Trophoblast cell (in vitro differentiated cells and primary cell): ENCODE results near the gene ATP2C2.

Experiments used
- DNase-seq, 2 donors: peaks; one replicate each; pipeline ENCODE4 v3.0.0-alpha.2; 2016
- H2AFZ ChIP-seq: 2 replicates; pipeline ENCODE4 v1.6.1; 2013; ENCODE audit warnings: low read length, moderate library complexity, mild to moderate bottlenecking; ENCODE audit not compliant: insufficient read depth, poor library complexity
- H2AK5ac ChIP-seq: 2 replicates; pipeline ENCODE4 v1.6.1; 2013; ENCODE audit warnings: mild to moderate bottlenecking, low read length
- H2BK120ac ChIP-seq: 2 replicates; pipeline ENCODE4 v1.6.1; 2013; ENCODE audit warnings: low read length, mild to moderate bottlenecking, moderate library complexity; ENCODE audit not compliant: insufficient read depth, poor library complexity
- H2BK12ac ChIP-seq: 2 replicates; pipeline ENCODE4 v1.6.1; 2013; ENCODE audit warnings: mild to moderate bottlenecking, low read length, moderate library complexity
- H2BK5ac ChIP-seq: 2 replicates; pipeline ENCODE4 v1.6.1; 2013; ENCODE audit warnings: low read length, low read depth, moderate library complexity, mild to moderate bottlenecking; ENCODE audit not compliant: poor library complexity
- H3K14ac ChIP-seq: 2 replicates; pipeline ENCODE4 v1.6.1; 2013; ENCODE audit warnings: mild to moderate bottlenecking, low read length
- H3K18ac ChIP-seq: 2 replicates; pipeline ENCODE4 v1.6.1; 2013; ENCODE audit warnings: mild to moderate bottlenecking, low read length
- H3K23ac ChIP-seq: 2 replicates; pipeline ENCODE4 v1.6.1; 2013; ENCODE audit warnings: low read length
- H3K27ac ChIP-seq: 2 replicates; pipeline ENCODE4 v1.5.1; 2013; ENCODE audit warnings: low read depth, mild to moderate bottlenecking, inconsistent platforms, low read length, moderate library complexity
- H3K27me3 ChIP-seq: 2 replicates; pipeline ENCODE4 v1.6.1; 2013; ENCODE audit warnings: inconsistent platforms, mild to moderate bottlenecking, low read length, moderate library complexity; ENCODE audit not compliant: insufficient read depth
- H3K36me3 ChIP-seq, 2 experiments: 1 replicate in 1 of 2; 2 replicates in 1 of 2; pipeline ENCODE4 v1.6.1; 2013; ENCODE audit warnings: low read length in 2 of 2, mild to moderate bottlenecking in 2 of 2, moderate library complexity in 1 of 2; ENCODE audit not compliant: insufficient read depth in 2 of 2, control insufficient read depth in 1 of 2
- H3K4ac ChIP-seq: 2 replicates; pipeline ENCODE4 v1.6.1; 2013; ENCODE audit warnings: low read depth, mild to moderate bottlenecking, low read length, moderate library complexity
- H3K4me1 ChIP-seq, 2 experiments: 1 replicate in 1 of 2; 2 replicates in 1 of 2; pipeline ENCODE4 v1.6.1; 2013; ENCODE audit warnings: low read length in 2 of 2, mild to moderate bottlenecking in 2 of 2, moderate library complexity in 1 of 2; ENCODE audit not compliant: insufficient read depth in 2 of 2, control insufficient read depth in 1 of 2
- H3K4me2 ChIP-seq: 2 replicates; pipeline ENCODE4 v1.6.1; 2013; ENCODE audit warnings: inconsistent platforms, mild to moderate bottlenecking, low read length, moderate library complexity
- H3K4me3 ChIP-seq: 2 replicates; pipeline ENCODE4 v1.5.1; 2013; ENCODE audit warnings: mild to moderate bottlenecking, low read depth, low read length, inconsistent platforms
- H3K79me1 ChIP-seq: one replicate; pipeline ENCODE4 v1.6.1; 2013; ENCODE audit warnings: low read length
- H3K79me2 ChIP-seq: 2 replicates; pipeline ENCODE4 v1.6.1; 2013; ENCODE audit warnings: low read length, mild to moderate bottlenecking; ENCODE audit not compliant: control insufficient read depth, insufficient read depth, poor library complexity
- H3K9ac ChIP-seq: 2 replicates; pipeline ENCODE4 v1.6.1; 2013; ENCODE audit warnings: mild to moderate bottlenecking, low read length
- H3K9me3 ChIP-seq: 2 replicates; pipeline ENCODE4 v1.6.1; 2013; ENCODE audit warnings: low read depth, mild to moderate bottlenecking, control low read depth, inconsistent platforms, low read length; ENCODE audit not compliant: insufficient read depth
- H4K12ac ChIP-seq: 2 replicates; pipeline ENCODE4 v1.6.1; 2013; ENCODE audit warnings: low read depth, mild to moderate bottlenecking, low read length, moderate library complexity
- H4K8ac ChIP-seq: 2 replicates; pipeline ENCODE4 v1.6.1; 2013; ENCODE audit warnings: low read depth, mild to moderate bottlenecking, low read length, moderate library complexity
- H4K91ac ChIP-seq: one replicate; pipeline ENCODE4 v1.6.1; 2013; ENCODE audit warnings: low read depth, mild to moderate bottlenecking, low read length, moderate library complexity
- WGBS: extraction: QIAGEN DNeasy Blood & Tissue Kit; methylation state at CpG from one replicate; pipeline ENCODE4 v1.1.7; 2013; ENCODE audit warnings: missing lambda C conversion rate; ENCODE audit not compliant: insufficient read length, insufficient coverage; ENCODE audit errors: extremely low coverage; 5-methylcytosine and 5-hydroxymethylcytosine counted together

The ATP2C2 gene

GRCh38 chr16:84461413-84462295 is 93.3 kb downstream of the ATP2C2 start:
- no peaks in the 10 kb centered on the region for H3K9me3 ChIP-seq
- no peak overlapping the region for H4K91ac ChIP-seq
- DNase-seq: no peak
- no peak overlapping the region for H4K12ac ChIP-seq
- no peak overlapping the region for H3K18ac ChIP-seq
- H2AFZ ChIP-seq: no peak overlapping the region
- H2BK120ac ChIP-seq: no peak overlapping the region
- no peak overlapping the region for H3K27ac ChIP-seq
- no peak overlapping the region for H3K4me2 ChIP-seq
- H2BK5ac ChIP-seq: no peak overlapping the region
- H3K36me3 ChIP-seq: peaks cover 28 to 40% of the 10 kb centered on the region in 2 experiments
- H3K23ac ChIP-seq: no peak overlapping the region
- no peaks in the 10 kb centered on the region for H3K79me1 ChIP-seq
- H3K4ac ChIP-seq: no peak overlapping the region
- H3K4me3 ChIP-seq: no peak overlapping the region
- no peak overlapping the region for H4K8ac ChIP-seq
- H2BK12ac ChIP-seq: no peak overlapping the region
- no peaks in the 10 kb centered on the region for H3K4me1 ChIP-seq
- H2AK5ac ChIP-seq: no peak overlapping the region
- no peak overlapping the region for H3K9ac ChIP-seq
- no CpG with 5 or more reads among the region's 30 CpGs for WGBS
- H3K14ac ChIP-seq: no peak overlapping the region
- H3K79me2 ChIP-seq: no peaks in the 10 kb centered on the region
- no peaks in the 10 kb centered on the region for H3K27me3 ChIP-seq

- H3K23ac ChIP-seq: no peak overlapping the region
- H3K27ac ChIP-seq: no peak overlapping the region
- H3K27me3 ChIP-seq: no peaks in the 10 kb centered on the region
- H3K9me3 ChIP-seq: peaks cover 3% of the 10 kb centered on the region
- H2AK5ac ChIP-seq: no peak overlapping the region
- H3K9ac ChIP-seq: no peak overlapping the region
- H3K18ac ChIP-seq: no peak overlapping the region
- no peaks in the 10 kb centered on the region for H3K4me1 ChIP-seq
- H3K36me3 ChIP-seq: peaks cover 33 to 42% of the 10 kb centered on the region in 2 experiments
- WGBS: no CpG with 5 or more reads among the region's 24 CpGs
- no peaks in the 10 kb centered on the region for H3K79me1 ChIP-seq
- no peak overlapping the region for H2BK12ac ChIP-seq
- H3K4me2 ChIP-seq: no peak overlapping the region
- DNase-seq: no peak
- H2BK5ac ChIP-seq: no peak overlapping the region
- H3K14ac ChIP-seq: no peak overlapping the region
- H2AFZ ChIP-seq: no peak overlapping the region
- H4K8ac ChIP-seq: no peak overlapping the region
- no peaks in the 10 kb centered on the region for H3K79me2 ChIP-seq
- no peak overlapping the region for H3K4me3 ChIP-seq
- no peak overlapping the region for H2BK120ac ChIP-seq
- no peak overlapping the region for H3K4ac ChIP-seq
- no peak overlapping the region for H4K12ac ChIP-seq
- no peak overlapping the region for H4K91ac ChIP-seq
Observed at GRCh38 chr16:84462296-84463210, 94.2 kb downstream of the ATP2C2 start.

GRCh38 chr16:84463221-84463620 is 94.9 kb downstream of the ATP2C2 start:
- Histone ChIP-seq H4K8ac (no peak overlapping the region), H2BK5ac (no peak overlapping the region), H3K4me3 (no peak overlapping the region), H3K9me3 (peaks cover 3% of the 10 kb centered on the region), H3K18ac (no peak overlapping the region), H3K79me2 (no peaks in the 10 kb centered on the region), H2AK5ac (no peak overlapping the region), H3K79me1 (no peaks in the 10 kb centered on the region), H3K27me3 (no peaks in the 10 kb centered on the region), H3K23ac (no peak overlapping the region), H2AFZ (no peak overlapping the region), H3K14ac (no peak overlapping the region), H2BK12ac (no peak overlapping the region), H3K4ac (no peak overlapping the region), H4K91ac (no peak overlapping the region), H3K27ac (no peak overlapping the region), H3K4me1 (no peaks in the 10 kb centered on the region), H4K12ac (no peak overlapping the region), H2BK120ac (no peak overlapping the region), H3K36me3 (peaks cover 33 to 42% of the 10 kb centered on the region in 2 experiments), H3K9ac (no peak overlapping the region), H3K4me2 (no peak overlapping the region)
- no CpG with 5 or more reads among the region's 7 CpGs for WGBS
- no peak for DNase-seq

GRCh38 chr16:84464116-84464515 is 95.8 kb downstream of the ATP2C2 start:
- H3K23ac ChIP-seq: no peak overlapping the region
- H2AFZ ChIP-seq: no peak overlapping the region
- H3K14ac ChIP-seq: no peak overlapping the region
- H3K4me2 ChIP-seq: no peak overlapping the region
- H2AK5ac ChIP-seq: no peak overlapping the region
- no peak for DNase-seq
- H3K9me3 ChIP-seq: peaks cover 3% of the 10 kb centered on the region
- no peak overlapping the region for H4K91ac ChIP-seq
- no peaks in the 10 kb centered on the region for H3K4me1 ChIP-seq
- no peak overlapping the region for H3K9ac ChIP-seq
- no peaks in the 10 kb centered on the region for H3K79me2 ChIP-seq
- no peak overlapping the region for H3K4ac ChIP-seq
- no peak overlapping the region for H3K18ac ChIP-seq
- H3K4me3 ChIP-seq: no peak overlapping the region
- H3K27me3 ChIP-seq: no peaks in the 10 kb centered on the region
- no peak overlapping the region for H2BK120ac ChIP-seq
- peaks cover 31 to 40% of the 10 kb centered on the region in 2 experiments for H3K36me3 ChIP-seq
- H4K12ac ChIP-seq: no peak overlapping the region
- H4K8ac ChIP-seq: no peak overlapping the region
- H2BK5ac ChIP-seq: no peak overlapping the region
- H2BK12ac ChIP-seq: no peak overlapping the region
- WGBS: no CpG with 5 or more reads among the region's 6 CpGs
- H3K79me1 ChIP-seq: no peaks in the 10 kb centered on the region
- no peak overlapping the region for H3K27ac ChIP-seq
